PFSK-1 (cell line): ENCODE data around the gene ACAD11.

ENCODE experiments used
- FOXP2 ChIP-seq: optimal IDR thresholded peaks from 2 replicates; pipeline ENCODE3; 2011; ENCODE audit warnings: borderline replicate concordance, control low read depth, inconsistent platforms; ENCODE audit not compliant: insufficient read depth; ENCODE audit errors: extremely low read length, extremely low read depth
- POLR2AphosphoS5 ChIP-seq: IDR thresholded peaks from 2 replicates; pipeline ENCODE4 v1.6.1; 2012; ENCODE audit warnings: low read depth, mild to moderate bottlenecking, control low read depth, low read length, moderate library complexity
- REST ChIP-seq, 2 experiments: IDR thresholded peaks; 2 replicates each; pipeline versions ENCODE4 v1.6.1 to v1.8.0; 2011 to 2012; ENCODE audit warnings: low read depth in 2 of 2, low read length in 2 of 2, control low read depth in 1 of 2, inconsistent platforms in 1 of 2, mild to moderate bottlenecking in 1 of 2, moderate library complexity in 1 of 2; ENCODE audit not compliant: insufficient read depth in 1 of 2
- SIN3A ChIP-seq: IDR thresholded peaks from 2 replicates; pipeline ENCODE4 v1.6.1; 2012; ENCODE audit warnings: mild to moderate bottlenecking, low read length, moderate library complexity, borderline replicate concordance; ENCODE audit not compliant: insufficient read depth
- TAF1 ChIP-seq: IDR thresholded peaks from 2 replicates; pipeline ENCODE4 v1.6.1; 2012; ENCODE audit warnings: low read length, control low read depth, borderline replicate concordance; ENCODE audit not compliant: insufficient read depth

DNA sequence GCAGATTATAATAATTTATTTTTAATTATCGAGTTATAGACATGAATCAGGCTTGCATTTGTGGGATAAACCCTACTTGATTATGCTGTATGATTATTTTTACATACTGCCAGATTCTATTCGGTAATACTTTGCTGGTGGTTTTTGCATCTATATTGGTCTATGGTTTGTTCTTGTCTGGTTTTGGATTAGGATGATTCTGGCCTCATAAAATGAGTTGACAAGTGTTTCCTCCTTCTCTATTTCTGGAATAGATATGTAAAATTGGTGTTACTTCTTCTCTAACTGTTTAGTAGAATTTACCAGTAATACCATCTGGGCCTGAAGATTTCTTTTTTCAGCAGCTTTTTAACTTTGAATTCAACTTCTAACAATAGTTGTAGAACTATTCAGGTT, 95.5 kb downstream of the ACAD11 start:
- TF ChIP-seq REST (IDR thresholded peaks at IDR 0.05; ENCODE audit: insufficient read depth in 1 of 2, low read depth in 2 of 2, low read length in 2 of 2): no peak
- TF ChIP-seq TAF1: no peak
- no peak for TF ChIP-seq POLR2AphosphoS5
- TF ChIP-seq SIN3A: no peak
- TF ChIP-seq FOXP2: no peak
